GM10266 (cell line): ENCODE data around the gene ADAM17.

Source experiments
- DNase-seq: peaks from one replicate; pipeline ENCODE4 v3.0.0; 2012; ENCODE audit errors: extremely low spot score
- TF ChIP-seq, protein P1 (sequence below): IDR thresholded peaks from 2 replicates; pipeline ENCODE4 v1.5.1; 2012; ENCODE audit warnings: mild to moderate bottlenecking, low read depth; ENCODE audit not compliant: control insufficient read depth, insufficient read depth; ENCODE audit errors: missing control alignments

Gene ADAM17

DNA sequence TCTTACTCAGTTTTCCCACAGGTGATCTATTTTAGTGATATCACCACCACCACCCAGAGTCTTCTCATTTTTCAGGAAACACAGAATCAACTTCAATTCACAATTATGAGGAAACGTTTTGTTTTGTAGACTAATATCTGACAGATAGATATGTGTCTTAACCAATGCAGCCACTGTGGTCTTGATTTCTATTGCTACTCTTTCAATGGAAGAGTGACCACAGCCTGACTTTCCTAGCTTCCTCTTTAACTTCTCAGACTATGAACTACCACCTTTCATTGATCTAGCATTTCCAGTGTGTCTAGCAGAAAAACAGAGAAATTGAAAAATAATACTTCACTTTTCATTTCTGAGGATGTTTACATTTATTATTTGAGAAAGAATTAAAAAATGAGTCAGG is 20.5 kb downstream of the ADAM17 start:
- no peak for DNase-seq
- TF ChIP-seq, protein P1, sequence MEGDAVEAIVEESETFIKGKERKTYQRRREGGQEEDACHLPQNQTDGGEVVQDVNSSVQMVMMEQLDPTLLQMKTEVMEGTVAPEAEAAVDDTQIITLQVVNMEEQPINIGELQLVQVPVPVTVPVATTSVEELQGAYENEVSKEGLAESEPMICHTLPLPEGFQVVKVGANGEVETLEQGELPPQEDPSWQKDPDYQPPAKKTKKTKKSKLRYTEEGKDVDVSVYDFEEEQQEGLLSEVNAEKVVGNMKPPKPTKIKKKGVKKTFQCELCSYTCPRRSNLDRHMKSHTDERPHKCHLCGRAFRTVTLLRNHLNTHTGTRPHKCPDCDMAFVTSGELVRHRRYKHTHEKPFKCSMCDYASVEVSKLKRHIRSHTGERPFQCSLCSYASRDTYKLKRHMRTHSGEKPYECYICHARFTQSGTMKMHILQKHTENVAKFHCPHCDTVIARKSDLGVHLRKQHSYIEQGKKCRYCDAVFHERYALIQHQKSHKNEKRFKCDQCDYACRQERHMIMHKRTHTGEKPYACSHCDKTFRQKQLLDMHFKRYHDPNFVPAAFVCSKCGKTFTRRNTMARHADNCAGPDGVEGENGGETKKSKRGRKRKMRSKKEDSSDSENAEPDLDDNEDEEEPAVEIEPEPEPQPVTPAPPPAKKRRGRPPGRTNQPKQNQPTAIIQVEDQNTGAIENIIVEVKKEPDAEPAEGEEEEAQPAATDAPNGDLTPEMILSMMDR = no peak

- TF ChIP-seq, protein P1 = no peak
- DNase-seq = no peak
Observed at GRCh38 chr2:9533663-9534062, 22.0 kb downstream of the ADAM17 start.

DNA sequence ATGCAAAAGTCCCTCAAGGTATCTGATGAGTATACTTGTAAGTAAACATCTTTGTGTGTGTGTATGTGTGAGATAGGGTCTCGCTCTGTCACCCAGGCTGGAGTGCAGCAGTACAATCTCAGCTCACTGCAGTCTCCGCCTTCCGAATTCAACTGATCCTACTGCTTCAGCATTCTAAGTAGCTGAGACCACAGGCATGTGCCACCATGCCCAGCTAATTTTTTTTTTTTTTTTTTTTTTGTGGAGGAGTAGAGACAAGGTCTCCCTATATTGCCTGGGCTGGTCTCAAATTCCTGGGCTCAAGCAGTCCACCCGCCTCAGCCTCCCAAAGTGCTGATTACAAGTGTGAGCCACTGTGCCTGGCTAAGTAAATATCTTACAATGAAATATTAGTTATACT is 23.2 kb downstream of the ADAM17 start:
- TF ChIP-seq, protein P1 = no peak
- DNase-seq = no peak

GRCh38 chr2:9527995-9528787 is 27.4 kb downstream of the ADAM17 start:
- TF ChIP-seq, protein P1 = no peak
- no peak for DNase-seq

DNA sequence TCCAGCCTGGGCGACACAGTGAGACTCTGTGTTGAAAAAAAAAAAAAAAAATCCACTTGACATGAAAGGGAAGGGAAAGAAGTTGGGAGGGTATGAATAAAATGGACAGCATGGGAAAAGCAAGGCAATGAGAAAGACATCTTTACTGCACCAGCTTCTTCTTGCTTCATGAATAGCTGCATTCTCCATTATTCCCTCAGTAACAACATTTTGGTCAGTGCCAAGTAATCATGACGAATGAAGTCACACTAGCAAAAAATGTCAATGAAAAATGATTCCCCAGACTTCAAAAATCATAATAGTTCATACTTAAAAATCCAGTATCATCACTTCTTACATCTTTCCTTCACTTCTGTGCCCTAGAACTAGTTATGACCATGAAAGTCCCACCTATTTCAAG is 30.4 kb downstream of the ADAM17 start:
- TF ChIP-seq, protein P1 = no peak
- DNase-seq = no peak

GRCh38 chr2:9524291-9524690 is 31.3 kb downstream of the ADAM17 start:
- DNase-seq = no peak
- TF ChIP-seq, protein P1 = no peak

GRCh38 chr2:9519250-9519649 is 36.4 kb downstream of the ADAM17 start:
- DNase-seq = no peak

More at GRCh38 chr2:9519250-9519649, 36.4 kb downstream of the ADAM17 start:
- TF ChIP-seq, protein P1 = no peak
